Embryonic facial prominence (tissue), 1 donor: ENCODE data around the gene ATP6V0E2.

ENCODE experiments used
- DNase-seq: peaks from one replicate; pipeline ENCODE4 v3.0.0-alpha.2; 2016; ENCODE audit errors: extremely low spot score

Gene ATP6V0E2

DNA sequence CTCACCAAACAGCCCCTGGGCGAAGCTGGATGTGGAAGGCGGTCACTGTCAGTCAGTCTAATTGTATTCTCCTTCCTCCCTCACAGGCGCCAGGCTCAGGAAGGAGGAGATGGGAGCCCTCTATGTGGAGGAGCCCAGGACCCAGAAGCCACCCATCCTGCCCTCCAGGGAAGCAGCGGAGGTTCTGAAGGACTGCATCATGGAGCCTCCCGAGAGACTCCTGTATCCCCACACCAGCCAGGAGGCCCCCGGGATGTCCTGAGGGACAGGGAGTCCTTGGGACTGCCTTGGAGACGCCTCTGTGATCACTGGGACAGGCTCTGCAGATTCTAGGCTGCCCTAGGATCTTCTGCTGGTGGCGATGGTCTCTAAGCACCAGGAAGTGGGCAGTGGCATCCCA, 9.7 kb upstream of the ATP6V0E2 start:
- DNase-seq = no peak

DNA sequence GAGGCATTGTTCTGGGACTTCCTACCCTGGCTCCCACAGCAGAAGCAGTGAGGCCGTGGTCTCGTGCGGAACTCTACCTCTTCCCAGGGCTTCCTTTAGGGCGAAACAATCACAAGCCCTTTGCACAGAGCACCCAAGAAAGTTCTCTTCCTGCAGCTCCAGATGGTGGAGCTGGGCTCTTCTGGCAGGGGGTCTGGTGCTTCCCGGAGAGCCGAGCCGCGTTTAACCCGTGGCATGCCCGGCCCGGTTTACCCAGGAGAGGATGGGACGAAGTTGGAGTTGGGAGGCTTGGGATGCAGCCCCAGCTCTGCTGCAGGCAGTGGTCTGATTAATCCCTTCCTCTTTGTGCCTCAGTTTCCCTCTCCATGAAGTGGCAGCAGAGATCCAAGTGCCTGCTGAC, 9.0 kb upstream of the ATP6V0E2 start:
- no peak for DNase-seq

DNA sequence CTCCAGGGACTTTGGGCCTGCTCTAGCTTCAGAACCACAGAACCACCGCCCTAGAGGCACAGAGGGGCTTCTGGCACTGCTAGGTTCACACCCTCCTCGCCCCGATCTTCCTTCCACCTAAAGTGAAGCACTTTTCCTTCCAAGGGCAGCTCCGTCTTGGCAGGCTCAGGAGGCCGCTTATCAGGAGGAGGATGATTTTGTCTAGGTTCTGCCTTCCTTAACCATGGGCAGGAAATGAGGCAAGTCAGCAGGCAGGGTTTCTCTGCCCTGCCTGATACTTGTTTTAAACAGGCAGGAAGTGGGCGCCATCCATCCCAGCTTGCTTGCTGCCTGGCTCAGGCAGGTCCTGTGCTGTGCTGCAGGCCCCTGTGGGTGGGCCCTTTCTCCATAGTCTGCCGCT, 8.3 kb upstream of the ATP6V0E2 start:
- DNase-seq = no peak

DNA sequence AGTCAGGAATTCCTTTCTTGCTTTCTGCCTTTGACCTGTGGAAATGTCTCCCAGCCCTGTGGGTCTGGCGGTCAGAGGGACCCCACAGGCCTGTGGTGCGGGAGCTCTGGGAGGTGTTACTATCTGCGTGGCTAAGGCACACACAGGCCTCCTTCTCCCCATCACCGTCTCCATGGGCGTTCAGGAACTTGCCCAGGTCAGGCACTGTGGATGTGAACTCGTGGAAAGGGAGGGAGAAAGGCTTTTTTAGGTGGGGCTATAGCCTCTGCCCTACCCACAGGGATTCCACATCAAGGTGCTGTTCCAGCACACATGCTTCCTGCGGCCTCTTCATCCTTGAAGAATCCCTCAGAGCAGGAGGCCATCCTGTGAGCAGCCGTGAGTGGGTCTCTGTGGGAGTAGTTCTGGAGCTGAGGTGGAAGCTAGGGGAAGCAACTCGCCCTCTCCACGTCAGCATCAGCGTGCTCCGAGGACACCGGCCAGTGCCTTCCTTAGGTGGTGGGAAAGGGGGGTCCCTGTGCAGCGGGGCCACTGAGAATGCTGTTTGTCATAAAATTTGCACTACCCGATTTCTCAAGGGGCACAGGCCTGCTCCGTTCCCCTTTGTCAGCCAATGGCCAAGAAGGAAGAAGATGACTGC, 7.5 kb upstream of the ATP6V0E2 start:
- DNase-seq = no peak

DNA sequence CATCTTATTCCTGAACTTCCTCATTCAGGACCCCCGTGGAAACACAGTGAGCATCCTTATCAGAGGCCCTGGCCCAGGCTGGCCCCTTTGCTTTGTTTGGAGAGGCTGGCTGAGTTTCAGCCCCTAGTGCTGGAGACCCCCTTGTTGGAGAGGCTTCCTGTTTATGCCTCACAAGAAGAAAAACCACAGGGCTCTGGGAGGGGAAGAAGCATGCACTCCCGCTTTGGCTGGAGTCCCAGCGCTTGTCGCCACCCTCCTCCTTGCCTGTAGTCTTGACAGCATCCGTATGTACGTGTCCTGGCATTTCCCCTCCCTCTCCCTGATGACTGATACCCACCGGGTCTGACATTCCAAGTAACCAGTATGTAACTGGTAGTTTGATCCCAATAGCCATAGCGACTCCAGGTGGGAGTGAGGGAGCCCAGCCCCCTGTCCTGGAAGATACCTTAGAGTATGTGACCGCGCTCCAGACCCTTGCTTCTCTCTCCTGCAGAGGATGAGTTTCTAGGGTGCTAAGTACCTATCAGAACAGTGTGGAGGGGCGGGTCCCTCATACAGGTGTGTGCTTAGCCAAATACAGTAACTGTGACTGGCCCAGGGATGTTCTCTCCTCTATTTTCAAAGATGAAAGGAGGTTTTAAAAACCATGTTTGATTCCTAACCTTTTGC, 6.9 kb upstream of the ATP6V0E2 start:
- no peak for DNase-seq

DNA sequence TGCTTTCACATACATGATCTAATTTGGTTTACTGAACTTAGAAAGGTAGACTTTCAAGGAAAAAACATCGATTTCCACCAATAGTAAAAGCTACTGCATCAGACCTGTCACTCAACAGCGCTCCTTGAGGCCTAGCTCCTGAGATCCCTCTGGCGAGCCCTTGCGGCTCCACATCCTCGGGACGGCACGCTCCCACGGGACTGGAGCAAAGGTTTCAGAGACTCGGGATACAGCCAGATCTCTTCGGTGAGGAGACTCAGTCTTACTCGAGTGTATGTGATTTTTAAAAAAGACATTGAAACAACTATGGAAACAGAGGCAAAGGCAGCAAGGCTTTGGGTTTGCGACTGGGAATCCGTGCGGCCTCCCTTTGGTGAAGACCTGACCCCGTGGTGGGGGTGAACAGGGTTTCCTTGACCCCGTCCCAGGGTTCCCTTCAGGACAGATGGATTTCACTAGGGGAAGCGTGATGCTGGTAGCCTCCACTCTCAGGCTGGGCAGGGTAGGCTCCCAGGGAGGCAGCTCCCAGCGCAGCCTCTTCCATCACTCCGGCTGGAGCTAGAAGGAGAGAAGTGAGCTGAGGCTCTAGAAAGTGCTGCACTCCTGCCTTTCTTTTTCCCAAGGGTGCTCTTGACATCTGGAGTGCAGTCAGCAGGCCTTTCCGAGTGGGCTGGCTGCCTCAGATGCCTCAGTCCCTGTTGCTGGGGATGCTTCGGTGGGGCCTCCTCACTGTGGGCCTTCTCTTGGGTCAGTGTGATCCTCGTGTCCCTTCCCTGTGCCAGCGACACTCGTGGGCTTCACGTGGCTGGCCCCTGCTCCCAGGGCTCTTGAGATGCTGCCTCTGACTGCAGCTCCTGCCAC, 5.8 kb upstream of the ATP6V0E2 start:
- DNase-seq = no peak

DNA sequence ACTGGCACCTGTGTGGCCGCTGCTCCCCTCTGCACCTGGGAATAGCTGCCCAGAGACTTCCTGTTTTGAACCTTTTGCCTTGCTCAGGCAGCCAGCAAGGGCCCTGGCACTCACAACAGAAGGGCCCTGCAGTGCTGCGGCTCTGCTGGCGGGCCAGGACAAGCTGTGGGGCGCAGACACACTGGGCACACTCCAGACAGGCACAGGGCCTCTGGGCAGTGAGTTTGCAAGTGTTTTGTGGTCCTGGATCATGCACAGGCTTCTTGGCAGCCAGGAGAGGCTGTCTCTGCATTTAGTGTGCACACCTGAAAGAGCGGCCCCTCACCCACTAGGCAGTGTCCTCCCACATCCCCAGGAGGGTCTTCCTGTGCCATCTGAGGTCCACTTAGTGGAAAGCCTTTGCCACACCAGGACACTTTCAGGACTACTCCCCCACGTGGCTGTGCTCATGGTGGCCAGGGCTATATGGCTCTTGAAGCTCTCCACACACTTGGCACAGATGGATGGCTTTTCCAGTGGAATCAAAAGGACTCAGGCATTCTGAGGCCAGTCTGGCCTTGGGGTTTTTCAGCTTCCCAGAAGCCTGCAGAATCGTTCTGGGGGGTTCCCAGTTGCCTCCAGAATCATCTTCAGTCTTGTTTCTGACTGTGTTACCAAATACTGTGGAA, 5.0 kb upstream of the ATP6V0E2 start:
- DNase-seq = no peak

DNA sequence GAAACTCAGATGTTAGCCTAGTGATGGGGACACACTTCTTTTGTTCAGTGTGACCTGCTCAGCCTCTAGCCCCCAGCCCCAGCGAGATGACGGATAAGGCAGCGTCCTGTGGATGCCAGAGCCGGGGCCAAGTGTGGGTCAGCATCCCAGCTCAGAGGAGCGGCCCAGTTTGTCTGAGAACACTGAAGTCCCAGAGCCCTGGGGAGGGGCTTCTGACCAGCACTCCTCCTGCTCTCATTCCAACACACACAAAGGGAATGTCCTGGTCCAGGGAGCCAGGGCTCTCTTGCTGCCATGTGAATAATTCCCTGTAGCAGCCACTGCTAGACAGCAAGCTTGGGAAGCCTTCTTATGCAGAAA, 4.5 kb upstream of the ATP6V0E2 start:
- DNase-seq = no peak

DNA sequence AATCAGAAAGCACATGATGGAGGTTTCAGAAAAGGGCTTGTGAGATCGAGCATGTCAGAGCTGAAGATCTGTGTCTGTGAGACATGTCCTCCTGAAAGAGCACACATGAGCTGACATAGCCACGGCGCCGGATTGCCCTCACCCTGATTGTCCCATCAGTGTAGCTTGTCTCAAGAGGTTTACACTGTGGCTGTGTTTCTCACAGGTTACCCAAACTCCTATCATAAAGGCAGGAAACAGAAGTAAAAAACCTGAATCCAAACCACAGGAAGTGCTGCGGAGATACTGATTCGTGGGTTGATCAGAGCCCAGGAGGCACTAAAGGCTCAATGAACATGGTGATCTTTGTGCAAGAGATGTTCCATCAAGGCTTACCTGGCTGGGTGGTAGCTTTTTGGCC, 3.9 kb upstream of the ATP6V0E2 start:
- DNase-seq = no peak

DNA sequence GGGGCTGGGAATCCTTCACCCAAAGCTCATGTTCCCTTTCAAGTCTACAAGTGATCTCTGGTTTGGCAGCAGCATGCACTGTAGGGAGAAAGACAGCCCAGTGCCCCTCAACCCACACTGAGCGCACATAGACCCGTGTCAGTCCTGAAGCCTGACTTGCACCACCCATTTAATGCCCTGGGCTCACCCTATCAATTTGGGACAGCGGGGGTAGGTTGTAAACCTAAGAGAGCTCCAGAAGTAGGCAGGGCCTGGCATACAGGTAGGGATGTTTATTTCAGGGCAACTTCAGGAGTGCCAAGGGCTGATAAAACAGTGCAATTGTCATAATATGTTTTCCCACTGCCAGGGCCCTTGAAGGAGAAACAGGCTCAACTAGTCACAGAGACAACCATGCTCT, 3.5 kb upstream of the ATP6V0E2 start:
- no peak for DNase-seq

DNA sequence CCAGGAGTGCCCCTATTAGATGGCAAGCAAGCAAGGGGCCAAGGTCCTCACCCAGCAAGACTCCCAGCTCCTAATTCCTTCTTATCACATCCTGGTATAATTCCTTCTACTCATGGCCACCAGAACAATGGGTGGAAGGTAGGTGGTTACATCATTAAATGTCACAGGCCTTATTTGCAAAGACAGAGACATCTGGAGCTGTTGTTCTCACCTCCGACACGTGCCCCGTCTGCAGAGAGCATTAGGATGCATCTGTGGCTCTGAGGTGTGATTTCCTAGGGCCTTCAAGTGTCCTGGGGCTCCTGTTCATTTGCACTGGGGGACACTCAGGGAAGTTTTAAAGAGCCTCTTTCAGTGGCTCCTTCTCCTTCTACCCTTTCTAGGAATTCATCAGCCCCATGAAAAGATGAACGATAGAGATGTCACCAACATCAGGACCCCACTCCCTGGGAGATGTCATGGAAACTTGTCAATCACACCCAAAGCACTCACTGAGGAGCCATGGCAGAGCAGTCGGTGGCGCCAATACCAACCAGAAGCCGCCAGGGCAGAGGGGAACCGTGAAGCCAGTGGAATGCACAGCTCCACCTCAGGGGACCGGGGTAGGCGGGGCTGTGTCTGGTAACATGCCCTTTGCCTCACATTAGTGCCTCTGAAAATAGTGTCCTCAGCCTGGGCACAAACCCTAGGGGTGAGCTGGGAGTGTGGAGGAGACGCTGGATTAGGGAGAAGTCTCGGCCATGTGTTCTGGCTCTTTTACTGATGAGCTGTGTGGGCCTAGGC, 2.9 kb upstream of the ATP6V0E2 start:
- DNase-seq = no peak

DNA sequence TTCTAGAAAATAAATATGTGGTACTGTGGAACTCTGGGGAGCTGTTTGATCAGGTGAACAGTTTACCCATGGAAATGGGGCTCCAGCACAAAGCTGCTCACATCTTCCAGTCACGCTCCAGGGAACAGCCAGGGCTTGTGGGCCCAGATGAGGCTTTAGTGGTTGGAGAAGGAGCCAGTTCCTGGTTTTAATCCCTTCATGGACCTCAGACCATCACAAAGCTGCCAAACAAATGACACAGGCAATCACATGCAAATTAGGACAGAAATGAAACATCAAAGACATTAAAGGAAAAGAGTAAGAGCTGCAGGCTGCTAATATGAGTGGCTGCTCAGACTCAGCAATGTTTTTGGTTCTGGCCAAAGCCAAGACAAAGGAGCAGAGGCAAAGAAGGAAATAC, 2.2 kb upstream of the ATP6V0E2 start:
- no peak for DNase-seq

DNA sequence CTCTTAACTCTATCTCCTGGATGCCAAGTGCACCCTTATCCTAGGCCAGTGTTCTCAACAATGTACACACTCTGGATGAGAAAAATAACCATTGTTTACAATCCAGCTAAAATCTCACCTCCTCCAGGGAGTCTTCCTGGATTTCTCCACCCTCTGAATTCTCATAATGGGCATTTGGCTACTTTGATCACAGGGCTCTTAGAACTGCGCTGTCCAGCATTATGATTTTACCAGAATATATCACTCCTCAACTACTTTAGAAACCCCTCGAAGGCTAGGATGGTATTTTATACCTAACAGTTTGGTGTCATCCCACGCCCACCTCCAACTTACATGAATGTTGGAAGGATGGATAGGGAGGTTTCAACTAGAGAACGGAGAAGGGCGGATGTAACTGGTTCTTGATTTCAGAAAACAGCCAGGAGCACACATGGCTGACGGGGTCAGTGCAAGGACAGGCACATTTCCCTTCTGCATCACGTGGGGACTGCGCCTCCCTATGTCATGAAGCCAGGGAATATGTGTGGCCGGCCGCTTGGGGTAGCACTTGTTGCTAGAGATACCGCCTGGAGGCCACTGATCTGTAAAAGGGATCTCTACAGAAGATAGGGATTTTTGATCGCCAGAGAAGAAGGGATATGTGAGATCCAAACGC, 1.2 kb upstream of the ATP6V0E2 start:
- DNase-seq = peak; percentile 63

DNA sequence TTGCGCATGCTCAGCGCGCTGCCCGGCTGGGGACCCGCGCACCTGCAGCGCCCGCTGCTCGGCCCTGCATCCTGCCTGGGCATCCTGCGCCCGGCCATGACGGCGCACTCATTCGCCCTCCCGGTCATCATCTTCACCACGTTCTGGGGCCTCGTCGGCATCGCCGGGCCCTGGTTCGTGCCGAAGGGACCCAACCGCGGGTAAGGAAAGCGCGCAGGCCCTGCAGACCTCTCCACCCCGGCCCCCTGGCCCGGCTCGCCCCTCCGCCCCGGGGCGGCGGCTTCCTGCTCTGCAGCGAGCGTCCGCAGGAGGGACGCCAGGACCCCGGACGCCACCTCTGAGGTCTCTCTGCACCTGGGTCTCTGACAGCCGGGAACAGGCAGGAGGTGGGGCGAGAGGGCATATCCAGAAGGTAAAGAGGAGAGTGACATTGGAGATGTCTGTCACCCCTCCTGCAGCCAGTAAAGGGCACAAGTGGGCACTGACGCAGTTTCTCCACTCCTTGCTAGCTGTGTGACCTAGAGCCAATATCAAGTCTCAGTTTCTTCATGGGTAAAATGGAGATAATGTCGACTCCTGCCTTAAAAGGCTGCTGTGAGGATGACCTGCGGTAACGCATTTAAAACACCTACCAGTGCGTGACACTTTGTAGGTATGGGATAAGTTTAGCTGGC, 338 bp downstream of the ATP6V0E2 start:
- DNase-seq = no peak

DNA sequence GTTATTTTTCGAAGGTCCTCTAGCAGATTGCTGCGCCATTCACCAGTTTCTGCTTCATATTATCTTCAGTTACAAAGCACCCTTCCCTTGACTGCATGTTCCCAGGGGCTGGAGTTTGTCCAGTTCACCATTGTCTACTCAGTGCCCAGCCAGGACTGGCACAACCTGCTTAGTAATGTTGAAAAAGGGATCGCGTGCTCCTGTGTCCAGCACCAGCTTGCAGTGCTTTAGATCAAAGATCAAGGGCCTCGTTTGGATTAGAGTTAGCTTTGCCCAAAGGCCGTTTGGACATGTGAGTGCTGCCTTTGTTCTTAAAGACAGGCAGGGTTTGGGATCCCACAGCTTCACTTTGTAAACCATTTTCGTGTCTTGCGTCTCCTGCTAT, 867 bp downstream of the ATP6V0E2 start:
- DNase-seq = no peak

DNA sequence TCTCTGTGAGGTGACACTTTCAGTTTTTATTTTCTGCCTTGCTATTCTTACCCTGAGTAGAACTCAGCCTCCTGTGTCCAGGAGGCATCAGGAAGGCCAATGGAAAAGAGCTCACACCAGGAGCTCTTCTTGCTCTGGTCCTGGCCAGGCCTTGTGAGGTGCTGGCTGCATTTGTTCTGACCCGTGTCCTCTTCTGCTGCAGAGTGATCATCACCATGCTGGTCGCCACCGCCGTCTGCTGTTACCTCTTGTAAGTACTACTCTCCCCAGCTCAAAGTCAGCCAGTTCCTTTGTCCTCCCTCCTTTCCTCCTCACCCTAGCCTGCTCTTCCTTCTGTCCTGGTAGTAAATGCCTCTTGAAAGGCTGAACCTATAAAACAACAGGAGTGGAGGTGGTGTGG, 1.6 kb downstream of the ATP6V0E2 start:
- DNase-seq = no peak

DNA sequence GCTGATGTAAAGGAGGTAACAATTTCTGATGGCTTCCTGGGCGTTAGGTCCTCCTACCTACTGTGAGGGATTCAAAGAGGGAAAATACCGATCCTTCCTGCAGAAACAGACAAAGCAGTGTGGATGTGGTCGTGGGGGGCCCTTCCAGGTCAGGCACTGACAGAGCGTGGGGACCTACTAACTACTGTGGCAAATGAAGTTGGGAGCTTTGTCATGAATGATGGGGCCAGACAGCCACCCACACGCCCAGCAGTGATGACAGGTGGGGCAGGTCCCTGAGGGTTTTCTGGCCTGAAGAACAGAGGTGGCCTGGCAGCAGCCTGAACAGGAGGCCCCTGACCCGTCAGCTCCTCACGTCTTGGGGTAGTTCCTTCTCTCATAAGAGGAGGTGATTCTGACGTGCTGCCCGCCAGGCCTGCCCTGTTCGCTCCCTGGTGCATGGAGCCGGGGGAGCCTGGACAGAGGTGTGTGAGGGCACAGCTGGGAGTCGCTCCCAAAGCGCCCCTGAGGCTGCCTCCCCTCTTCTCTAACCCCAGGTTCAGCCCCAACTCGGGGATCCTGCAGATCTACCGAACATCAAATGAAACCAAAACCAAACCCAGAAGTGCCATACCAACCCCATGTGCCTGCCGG, 4.2 kb downstream of the ATP6V0E2 start:
- no peak for DNase-seq

DNA sequence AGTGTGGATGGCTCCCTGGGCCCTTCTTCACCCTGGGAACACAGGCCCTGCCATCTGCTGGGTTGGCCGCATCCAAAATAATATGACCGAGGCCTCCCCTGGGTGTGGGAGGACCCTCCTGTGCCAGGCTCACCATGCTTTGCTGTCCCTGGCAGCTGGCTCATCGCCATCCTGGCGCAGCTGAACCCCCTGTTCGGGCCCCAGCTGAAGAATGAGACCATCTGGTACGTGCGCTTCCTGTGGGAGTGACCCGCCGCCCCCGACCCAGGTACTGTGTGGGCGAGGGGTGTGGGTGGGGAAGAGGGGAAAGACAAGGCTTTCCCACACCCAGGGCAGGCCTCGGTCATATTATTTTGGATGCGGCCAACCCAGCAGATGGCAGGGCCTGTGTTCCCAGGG, 4.8 kb downstream of the ATP6V0E2 start:
- no peak for DNase-seq

DNA sequence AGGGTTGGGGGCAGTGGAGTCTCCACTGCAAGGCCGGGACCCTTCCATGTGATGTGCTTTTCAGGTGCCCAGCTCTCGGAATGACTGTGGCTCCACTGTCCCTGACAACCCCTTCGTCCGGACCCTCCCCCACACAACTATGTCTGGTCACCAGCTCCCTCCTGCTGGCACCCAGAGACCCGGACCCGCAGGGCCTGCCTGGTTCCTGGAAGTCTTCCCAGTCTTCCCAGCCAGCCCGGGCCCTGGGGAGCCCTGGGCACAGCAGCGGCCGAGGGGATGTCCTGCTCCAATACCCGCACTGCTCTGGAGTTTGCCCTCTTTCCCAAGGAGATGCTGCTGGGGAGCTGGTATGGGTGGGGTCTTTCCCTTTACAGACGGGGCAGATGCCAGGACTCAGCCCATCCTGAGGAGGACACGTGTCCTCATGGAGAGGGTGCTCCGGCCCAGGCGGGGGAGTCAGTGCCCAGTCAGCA, 5.5 kb downstream of the ATP6V0E2 start:
- DNase-seq = no peak
